Gastroesophageal sphincter (tissue), 3 donors: ENCODE results near the gene CNOT10.
"Not testable (repeated sequence)": the region's sequence is repeated elsewhere in the genome, so short reads cannot be mapped to it uniquely, and the experiment has no call there.

Experiments used
- POLR2A ChIP-seq, 2 donors: fragments of 450-650 bp; IDR thresholded peaks; one replicate each; pipeline ENCODE4 v1.6.1; 2017; ENCODE audit warnings: antibody characterized with exemption in 2 of 2, mild to moderate bottlenecking in 2 of 2, moderate library complexity in 1 of 2
- TF ChIP-seq, protein P1 (sequence below), 4 experiments: fragments of 200-600 bp in 2 of 4; fragments of 450-650 bp in 2 of 4; sonication (generic) in 1 of 4; IDR thresholded peaks; one replicate each; pipeline ENCODE4 v1.5.1; 2017 to 2019; ENCODE audit warnings: antibody characterized with exemption in 4 of 4, mild to moderate bottlenecking in 2 of 4, moderate library complexity in 2 of 4

DNA sequence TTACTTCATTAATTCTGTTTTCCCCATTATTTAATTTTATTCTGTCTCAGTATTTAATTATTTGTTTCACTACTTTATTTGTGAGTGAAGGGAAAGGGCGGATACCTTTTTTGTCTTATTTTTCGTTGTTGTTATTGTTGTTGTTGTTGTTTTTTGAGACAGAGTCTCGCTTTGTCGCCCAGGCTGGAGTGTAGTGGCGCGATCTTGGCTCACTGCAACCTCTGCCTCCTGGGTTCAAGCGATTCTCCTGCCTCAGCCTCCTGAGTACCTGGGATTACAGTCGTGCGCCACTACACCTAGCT lies 96.9 kb downstream of the CNOT10 start:
- TF ChIP-seq, protein P1, sequence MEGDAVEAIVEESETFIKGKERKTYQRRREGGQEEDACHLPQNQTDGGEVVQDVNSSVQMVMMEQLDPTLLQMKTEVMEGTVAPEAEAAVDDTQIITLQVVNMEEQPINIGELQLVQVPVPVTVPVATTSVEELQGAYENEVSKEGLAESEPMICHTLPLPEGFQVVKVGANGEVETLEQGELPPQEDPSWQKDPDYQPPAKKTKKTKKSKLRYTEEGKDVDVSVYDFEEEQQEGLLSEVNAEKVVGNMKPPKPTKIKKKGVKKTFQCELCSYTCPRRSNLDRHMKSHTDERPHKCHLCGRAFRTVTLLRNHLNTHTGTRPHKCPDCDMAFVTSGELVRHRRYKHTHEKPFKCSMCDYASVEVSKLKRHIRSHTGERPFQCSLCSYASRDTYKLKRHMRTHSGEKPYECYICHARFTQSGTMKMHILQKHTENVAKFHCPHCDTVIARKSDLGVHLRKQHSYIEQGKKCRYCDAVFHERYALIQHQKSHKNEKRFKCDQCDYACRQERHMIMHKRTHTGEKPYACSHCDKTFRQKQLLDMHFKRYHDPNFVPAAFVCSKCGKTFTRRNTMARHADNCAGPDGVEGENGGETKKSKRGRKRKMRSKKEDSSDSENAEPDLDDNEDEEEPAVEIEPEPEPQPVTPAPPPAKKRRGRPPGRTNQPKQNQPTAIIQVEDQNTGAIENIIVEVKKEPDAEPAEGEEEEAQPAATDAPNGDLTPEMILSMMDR (IDR thresholded peaks at IDR 0.05), result not testable (repeated sequence)
- TF ChIP-seq POLR2A (IDR thresholded peaks at IDR 0.05), result not testable (repeated sequence)
